ENCODE data around the gene SMYD1.

DNA sequence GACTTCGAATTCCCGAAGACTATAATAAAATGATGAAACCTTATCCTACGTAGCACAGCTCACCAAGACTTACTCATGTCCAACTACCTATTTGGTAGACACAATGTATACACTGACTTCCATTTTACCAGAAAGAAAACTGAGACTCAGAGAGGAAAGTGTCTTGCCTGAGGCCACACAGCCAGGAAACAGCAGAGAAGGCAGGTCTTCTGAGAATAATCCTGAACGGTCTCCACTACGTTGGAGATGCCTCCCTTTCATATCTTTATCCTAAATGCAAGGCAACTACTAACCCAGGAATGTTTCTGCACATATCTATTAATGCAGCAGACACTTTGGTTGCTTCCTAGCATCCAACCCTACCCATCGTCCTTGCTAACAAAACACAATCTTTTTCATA, 72.2 kb downstream of the SMYD1 start:
- TF ChIP-seq STAT1 (conservative IDR thresholded peaks at IDR 0.05) (no peak), SP1 (IDR thresholded peaks at IDR 0.05; ENCODE audit: low read depth, low read length) (no peak), TAF1 (IDR thresholded peaks at IDR 0.05; ENCODE audit: borderline replicate concordance, low read depth, low read length) (no peak), YY1 (IDR thresholded peaks at IDR 0.05; ENCODE audit: low read depth, low read length) (no peak), SMC3 (IDR thresholded peaks at IDR 0.05; ENCODE audit: borderline replicate concordance, low read length) (no peak)
- TF ChIP-seq, protein P1, sequence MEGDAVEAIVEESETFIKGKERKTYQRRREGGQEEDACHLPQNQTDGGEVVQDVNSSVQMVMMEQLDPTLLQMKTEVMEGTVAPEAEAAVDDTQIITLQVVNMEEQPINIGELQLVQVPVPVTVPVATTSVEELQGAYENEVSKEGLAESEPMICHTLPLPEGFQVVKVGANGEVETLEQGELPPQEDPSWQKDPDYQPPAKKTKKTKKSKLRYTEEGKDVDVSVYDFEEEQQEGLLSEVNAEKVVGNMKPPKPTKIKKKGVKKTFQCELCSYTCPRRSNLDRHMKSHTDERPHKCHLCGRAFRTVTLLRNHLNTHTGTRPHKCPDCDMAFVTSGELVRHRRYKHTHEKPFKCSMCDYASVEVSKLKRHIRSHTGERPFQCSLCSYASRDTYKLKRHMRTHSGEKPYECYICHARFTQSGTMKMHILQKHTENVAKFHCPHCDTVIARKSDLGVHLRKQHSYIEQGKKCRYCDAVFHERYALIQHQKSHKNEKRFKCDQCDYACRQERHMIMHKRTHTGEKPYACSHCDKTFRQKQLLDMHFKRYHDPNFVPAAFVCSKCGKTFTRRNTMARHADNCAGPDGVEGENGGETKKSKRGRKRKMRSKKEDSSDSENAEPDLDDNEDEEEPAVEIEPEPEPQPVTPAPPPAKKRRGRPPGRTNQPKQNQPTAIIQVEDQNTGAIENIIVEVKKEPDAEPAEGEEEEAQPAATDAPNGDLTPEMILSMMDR (IDR thresholded peaks at IDR 0.05 in 2 of 3, conservative IDR thresholded peaks at IDR 0.05 in 1 of 3; ENCODE audit: control insufficient read depth in 2 of 3, extremely low read depth in 1 of 3, insufficient read depth in 1 of 3, low read depth in 3 of 3, low read length in 3 of 3) = no peak

Data from GM12878 (cell line).